Upper lobe of left lung (tissue), 6 donors: Measurements from ENCODE around the gene CSN3. TPM values are rescaled to one million over a fixed set of nuclear protein-coding genes. Genes with fewer than 3 reads are reported as not detected.
A peak's percentile ranks its signal among the peaks of the same experiment; 100 is the strongest.
"Not testable (repeated sequence)": the region's sequence is repeated elsewhere in the genome, so short reads cannot be mapped to it uniquely, and the experiment has no call there.

Source experiments
- ATAC-seq, 2 donors: fragments of 200-7000 bp; cut with Tn5 transposase; one replicate each; pipeline ENCODE4 v1.9.1; 2022; ENCODE audit warnings: mild to moderate bottlenecking in 2 of 2, moderate library complexity in 2 of 2; ENCODE audit not compliant: low FRiP score in 2 of 2
- DNase-seq, 2 donors: peaks; one replicate each; pipeline ENCODE4 v3.0.0-alpha.2; 2019 to 2020
- H3K27ac ChIP-seq, 4 donors: fragments of 200-600 bp; sonication (generic); one replicate each; pipeline ENCODE4 v1.5.1; 2016 to 2019
- H3K27me3 ChIP-seq, 4 donors: fragments of 200-600 bp; sonication (generic); one replicate each; pipeline ENCODE4 v1.5.1; 2017 to 2019
- H3K36me3 ChIP-seq, 4 donors: fragments of 200-600 bp; sonication (generic); one replicate each; pipeline ENCODE4 v1.5.1; 2016 to 2019
- H3K4me1 ChIP-seq, 4 donors: fragments of 200-600 bp; sonication (generic); one replicate each; pipeline ENCODE4 v1.5.1; 2018 to 2019
- H3K4me3 ChIP-seq, 4 donors: fragments of 200-600 bp; sonication (generic); one replicate each; pipeline ENCODE4 v1.5.1; 2017 to 2019; ENCODE audit warnings: mild to moderate bottlenecking in 2 of 4, moderate library complexity in 1 of 4
- H3K9me3 ChIP-seq, 4 donors: fragments of 200-600 bp; sonication (generic); one replicate each; pipeline ENCODE4 v1.5.1; 2018 to 2019
- EP300 ChIP-seq, 4 donors: sonication (generic); formaldehyde crosslinking; IDR thresholded peaks; one replicate each; pipeline ENCODE4 v1.5.1; 2017; ENCODE audit warnings: antibody characterized with exemption in 4 of 4, control low read depth in 2 of 4
- POLR2A ChIP-seq, 4 donors: fragments of 450-650 bp; IDR thresholded peaks; one replicate each; pipeline ENCODE4 v1.5.1; 2016 to 2017; ENCODE audit warnings: antibody characterized with exemption in 4 of 4, mild to moderate bottlenecking in 2 of 4
- POLR2AphosphoS5 ChIP-seq, 2 donors: sonication (generic); formaldehyde crosslinking; IDR thresholded peaks; one replicate each; pipeline ENCODE4 v1.5.1; 2017; ENCODE audit warnings: antibody characterized with exemption in 2 of 2
- WGBS, 2 donors: methylation state at CpG; one replicate each; pipeline ENCODE4 v1.1.5; 2017 to 2018; 5-methylcytosine and 5-hydroxymethylcytosine counted together
- total RNA-seq, 6 donors: library from RNA; depleted of rRNA in 4 of 6; stranded (reverse); fragments of >200 nt in 4 of 6; gene quantifications; one replicate each; pipeline versions ENCODE4 v1.1.0 to v1.2.1, GENCODE V29; 2016 to 2021
- TF ChIP-seq, protein P1 (sequence below), 6 experiments: fragments of 450-650 bp in 4 of 6; fragments of 200-600 bp in 2 of 6; sonication (generic) in 2 of 6; IDR thresholded peaks; one replicate each; pipeline ENCODE4 v1.5.1; 2016 to 2019; ENCODE audit warnings: antibody characterized with exemption in 6 of 6
- donor health status: DM: no; HTN: no; CAD: no; lungs with moderate emphysema.
- donor health status: DM: no; HTN: yes; CAD: no; lungs with severe emphysema.

CSN3 gene
- not detected for total RNA-seq

DNA sequence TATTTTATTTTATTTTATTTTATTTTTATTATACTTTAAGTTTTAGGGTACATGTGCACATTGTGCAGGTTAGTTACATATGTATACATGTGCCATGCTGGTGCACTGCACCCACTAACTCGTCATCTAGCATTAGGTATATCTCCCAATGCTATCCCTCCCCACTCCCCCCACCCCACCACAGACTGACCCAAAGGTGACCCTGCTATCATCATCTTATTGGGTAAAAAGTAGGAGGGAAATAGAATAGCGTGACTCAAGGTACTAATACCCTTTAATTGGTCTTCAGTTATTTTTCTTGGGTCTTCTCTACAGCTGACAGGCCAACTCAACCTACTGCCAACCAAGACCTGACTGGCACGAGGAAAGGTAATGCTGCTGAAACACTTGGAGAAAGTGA, at the start of gene CSN3:
Gene CSN3, plus strand, starts transcription at position 301 of the 400 bp plus-strand sequence. CDS start 2,223 bp downstream, outside the sequence.
- not testable (repeated sequence) for H3K4me3 ChIP-seq, ATAC-seq

GRCh38 chr4:70192895-70193294, 49.5 kb upstream of the CSN3 start:
- WGBS, 2 donors: 90 to 92% methylated on average over 2 of the region's 2 CpGs
- Histone ChIP-seq H3K27ac (no peak overlapping the region), H3K36me3 (no peaks in the 10 kb centered on the region), H3K4me3 (no peak overlapping the region), H3K9me3 (no peaks in the 10 kb centered on the region), H3K27me3 (no peaks in the 10 kb centered on the region), H3K4me1 (no peaks in the 10 kb centered on the region)
- no peak for ATAC-seq
- TF ChIP-seq, protein P1, sequence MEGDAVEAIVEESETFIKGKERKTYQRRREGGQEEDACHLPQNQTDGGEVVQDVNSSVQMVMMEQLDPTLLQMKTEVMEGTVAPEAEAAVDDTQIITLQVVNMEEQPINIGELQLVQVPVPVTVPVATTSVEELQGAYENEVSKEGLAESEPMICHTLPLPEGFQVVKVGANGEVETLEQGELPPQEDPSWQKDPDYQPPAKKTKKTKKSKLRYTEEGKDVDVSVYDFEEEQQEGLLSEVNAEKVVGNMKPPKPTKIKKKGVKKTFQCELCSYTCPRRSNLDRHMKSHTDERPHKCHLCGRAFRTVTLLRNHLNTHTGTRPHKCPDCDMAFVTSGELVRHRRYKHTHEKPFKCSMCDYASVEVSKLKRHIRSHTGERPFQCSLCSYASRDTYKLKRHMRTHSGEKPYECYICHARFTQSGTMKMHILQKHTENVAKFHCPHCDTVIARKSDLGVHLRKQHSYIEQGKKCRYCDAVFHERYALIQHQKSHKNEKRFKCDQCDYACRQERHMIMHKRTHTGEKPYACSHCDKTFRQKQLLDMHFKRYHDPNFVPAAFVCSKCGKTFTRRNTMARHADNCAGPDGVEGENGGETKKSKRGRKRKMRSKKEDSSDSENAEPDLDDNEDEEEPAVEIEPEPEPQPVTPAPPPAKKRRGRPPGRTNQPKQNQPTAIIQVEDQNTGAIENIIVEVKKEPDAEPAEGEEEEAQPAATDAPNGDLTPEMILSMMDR (IDR thresholded peaks at IDR 0.05): no peak
- TF ChIP-seq EP300 (IDR thresholded peaks at IDR 0.05): no peak
- no peak for TF ChIP-seq POLR2AphosphoS5 (IDR thresholded peaks at IDR 0.05)
- no peak for TF ChIP-seq POLR2A (IDR thresholded peaks at IDR 0.05)
- DNase-seq: no peak

More for the DNA sequence above, at the start of gene CSN3:
- not testable (repeated sequence) for DNase-seq, H3K9me3 ChIP-seq, H3K36me3 ChIP-seq, H3K27me3 ChIP-seq, H3K4me1 ChIP-seq, H3K27ac ChIP-seq
- WGBS, 2 donors: 79 to 90% methylated on average over 3 of the region's 3 CpGs

DNA sequence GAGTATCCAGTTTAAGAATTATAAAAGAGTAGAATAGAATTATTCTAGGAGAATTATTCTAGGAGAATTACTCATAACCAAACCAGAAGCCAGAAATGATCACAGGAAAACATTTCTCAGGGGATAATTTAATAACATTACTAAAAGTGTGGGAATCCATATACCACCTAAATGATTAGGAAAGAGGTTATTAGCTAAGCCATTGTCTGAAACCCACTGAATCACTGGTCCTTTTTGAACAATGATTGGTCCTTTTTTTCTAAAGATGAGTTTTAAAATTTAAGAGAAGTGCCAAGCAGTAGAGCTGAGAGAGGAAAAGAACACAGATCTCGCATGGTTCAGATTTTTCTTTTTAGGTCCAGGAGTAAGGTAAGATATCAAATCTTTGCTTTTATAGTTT, 47.0 kb upstream of the CSN3 start, which contains the start of gene ODAM:
Gene ODAM, plus strand, starts transcription at position 301 of the 400 bp plus-strand sequence. CDS start 819 bp downstream, outside the sequence.
- WGBS, 2 donors: 83 to 97% methylated on average over 1 of the region's 1 CpG
- DNase-seq (no peak), ATAC-seq (no peak)
- TF ChIP-seq POLR2A (IDR thresholded peaks at IDR 0.05) (no peak), EP300 (IDR thresholded peaks at IDR 0.05) (no peak)
- Histone ChIP-seq H3K27ac (no peak within 1 kb of the TSS), H3K9me3 (no peaks in the 10 kb centered on the region), H3K4me3 (no peak within 1 kb of the TSS), H3K4me1 (no peaks in the 10 kb centered on the region), H3K36me3 (no peaks in the 10 kb centered on the region), H3K27me3 (no peaks in the 10 kb centered on the region)

DNA sequence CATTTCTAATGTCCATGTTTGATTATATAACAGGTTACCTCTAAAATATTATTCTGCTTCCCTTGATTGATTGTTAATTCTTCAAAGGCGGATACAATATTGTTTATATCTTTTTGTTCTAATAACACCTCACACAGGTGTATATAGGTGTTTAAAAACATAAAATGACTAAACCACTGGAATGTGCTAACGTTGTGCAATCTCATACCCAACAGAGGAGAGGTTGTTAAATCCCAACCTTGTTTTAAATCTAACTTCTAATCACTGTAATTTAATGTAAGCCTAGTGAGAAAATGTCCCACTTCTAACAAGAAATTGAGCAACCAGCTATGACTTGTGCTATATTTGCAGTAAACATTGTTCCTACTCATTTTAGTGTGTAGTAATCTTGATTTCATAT, 45.5 kb upstream of the CSN3 start:
- no peak overlapping the region for H3K27ac ChIP-seq
- no peaks in the 10 kb centered on the region for H3K27me3 ChIP-seq
- H3K36me3 ChIP-seq: no peaks in the 10 kb centered on the region
- WGBS, 2 donors: 47% methylated on average over 2 of the region's 2 CpGs
- DNase-seq (no peak), ATAC-seq (no peak)
- H3K9me3 ChIP-seq: no peaks in the 10 kb centered on the region
- TF ChIP-seq POLR2AphosphoS5 (IDR thresholded peaks at IDR 0.05) (no peak), EP300 (IDR thresholded peaks at IDR 0.05) (no peak), POLR2A (IDR thresholded peaks at IDR 0.05) (no peak)
- TF ChIP-seq, protein P1 (IDR thresholded peaks at IDR 0.05): no peak
- no peaks in the 10 kb centered on the region for H3K4me1 ChIP-seq
- no peak overlapping the region for H3K4me3 ChIP-seq

GRCh38 chr4:70197842-70198241, 44.6 kb upstream of the CSN3 start:
- peak; percentile 52 to 73 for ATAC-seq

DNA sequence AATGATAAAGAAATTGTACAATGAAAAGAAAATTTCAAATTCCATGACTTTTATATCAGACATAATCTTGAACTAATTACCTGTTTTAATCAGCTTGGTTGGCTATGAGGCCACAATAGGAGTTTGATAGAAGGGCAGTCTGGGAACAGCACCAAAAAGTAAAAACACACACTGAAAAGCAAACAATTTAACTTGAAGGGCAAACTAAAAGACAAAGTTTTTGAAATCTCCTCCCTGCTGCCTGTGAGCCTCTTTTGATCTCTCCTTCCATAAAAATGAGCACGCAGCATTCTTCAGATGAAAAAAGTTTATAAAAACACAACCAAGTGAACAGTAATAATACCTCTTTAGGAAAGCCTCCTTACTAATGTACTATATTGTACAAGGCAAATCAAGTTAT, 38.8 kb upstream of the CSN3 start:
- Histone ChIP-seq H3K27ac (no peak overlapping the region), H3K36me3 (no peaks in the 10 kb centered on the region), H3K9me3 (no peaks in the 10 kb centered on the region), H3K4me3 (no peak overlapping the region), H3K27me3 (no peaks in the 10 kb centered on the region), H3K4me1 (no peaks in the 10 kb centered on the region)
- 31 to 38% methylated on average over 1 of the region's 1 CpG for WGBS, 2 donors
- no peak for DNase-seq
- no peak for ATAC-seq
- TF ChIP-seq POLR2A (IDR thresholded peaks at IDR 0.05) (no peak), EP300 (IDR thresholded peaks at IDR 0.05) (no peak), POLR2AphosphoS5 (IDR thresholded peaks at IDR 0.05) (no peak)
- TF ChIP-seq, protein P1 (IDR thresholded peaks at IDR 0.05): no peak

More at GRCh38 chr4:70197842-70198241, 44.6 kb upstream of the CSN3 start:
- peak overlapping the region in 2 of 4 donors; percentile 9 to 35 for H3K27ac ChIP-seq
- H3K4me1 ChIP-seq: no peaks in the 10 kb centered on the region
- H3K36me3 ChIP-seq: no peaks in the 10 kb centered on the region
- H3K27me3 ChIP-seq: no peaks in the 10 kb centered on the region
- peak in 1 of 2 donors; percentile 78 for DNase-seq
- no peak overlapping the region for H3K4me3 ChIP-seq
- TF ChIP-seq, protein P1 (IDR thresholded peaks at IDR 0.05): no peak
- TF ChIP-seq EP300 (IDR thresholded peaks at IDR 0.05): no peak
- TF ChIP-seq POLR2A (IDR thresholded peaks at IDR 0.05): no peak
- no peak for TF ChIP-seq POLR2AphosphoS5 (IDR thresholded peaks at IDR 0.05)
- no peaks in the 10 kb centered on the region for H3K9me3 ChIP-seq
- WGBS, 2 donors: 46 to 53% methylated on average over 2 of the region's 2 CpGs

GRCh38 chr4:70212752-70213151, 29.6 kb upstream of the CSN3 start:
- H3K4me3 ChIP-seq, ATAC-seq, H3K27ac ChIP-seq, H3K27me3 ChIP-seq, H3K36me3 ChIP-seq, H3K9me3 ChIP-seq, H3K4me1 ChIP-seq, DNase-seq: not testable (repeated sequence)
- WGBS, 2 donors: 68% methylated on average over 4 of the region's 4 CpGs; no CpG with 5 or more reads in 1 of the 2 donors

- H3K9me3 ChIP-seq, H3K4me1 ChIP-seq, ATAC-seq, H3K4me3 ChIP-seq, H3K27ac ChIP-seq, DNase-seq, H3K27me3 ChIP-seq, H3K36me3 ChIP-seq: not testable (repeated sequence)
Observed at GRCh38 chr4:70216109-70216508, 26.3 kb upstream of the CSN3 start.

- H3K27ac ChIP-seq, H3K4me1 ChIP-seq, H3K27me3 ChIP-seq, H3K36me3 ChIP-seq, DNase-seq, H3K4me3 ChIP-seq, ATAC-seq, H3K9me3 ChIP-seq: not testable (repeated sequence)
- 96 to 100% methylated on average over 1 of the region's 1 CpG for WGBS, 2 donors
Observed at GRCh38 chr4:70216550-70216949, 25.8 kb upstream of the CSN3 start.
